ENCODE data around the gene YWHAB.

- TF ChIP-seq, protein P1, sequence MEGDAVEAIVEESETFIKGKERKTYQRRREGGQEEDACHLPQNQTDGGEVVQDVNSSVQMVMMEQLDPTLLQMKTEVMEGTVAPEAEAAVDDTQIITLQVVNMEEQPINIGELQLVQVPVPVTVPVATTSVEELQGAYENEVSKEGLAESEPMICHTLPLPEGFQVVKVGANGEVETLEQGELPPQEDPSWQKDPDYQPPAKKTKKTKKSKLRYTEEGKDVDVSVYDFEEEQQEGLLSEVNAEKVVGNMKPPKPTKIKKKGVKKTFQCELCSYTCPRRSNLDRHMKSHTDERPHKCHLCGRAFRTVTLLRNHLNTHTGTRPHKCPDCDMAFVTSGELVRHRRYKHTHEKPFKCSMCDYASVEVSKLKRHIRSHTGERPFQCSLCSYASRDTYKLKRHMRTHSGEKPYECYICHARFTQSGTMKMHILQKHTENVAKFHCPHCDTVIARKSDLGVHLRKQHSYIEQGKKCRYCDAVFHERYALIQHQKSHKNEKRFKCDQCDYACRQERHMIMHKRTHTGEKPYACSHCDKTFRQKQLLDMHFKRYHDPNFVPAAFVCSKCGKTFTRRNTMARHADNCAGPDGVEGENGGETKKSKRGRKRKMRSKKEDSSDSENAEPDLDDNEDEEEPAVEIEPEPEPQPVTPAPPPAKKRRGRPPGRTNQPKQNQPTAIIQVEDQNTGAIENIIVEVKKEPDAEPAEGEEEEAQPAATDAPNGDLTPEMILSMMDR (IDR thresholded peaks at IDR 0.05): no peak
- no peak for TF ChIP-seq POLR2A (IDR thresholded peaks at IDR 0.05; ENCODE audit: low read depth)
- no peak for TF ChIP-seq EP300 (IDR thresholded peaks at IDR 0.05)
Observed at GRCh38 chr20:44891826-44892225, 6.3 kb downstream of the YWHAB start.

Data from esophagus muscularis mucosa (tissue), 4 donors.